Panc1 (cell line): ENCODE data around the gene SLC66A2. TPM values are rescaled to one million over a fixed set of nuclear protein-coding genes. Genes with fewer than 3 reads are reported as not detected.

Experiments
- ATAC-seq: fragments of 200-7000 bp; cut with Tn5 transposase; 2 replicates; pipeline ENCODE4 v1.9.1; 2020; ENCODE audit warnings: mild to moderate bottlenecking, moderate library complexity
- BruUV-seq: library from RNA; stranded (reverse); fragments of 400-500 nt; replicated peaks from 2 replicates; lab custom pipeline; 2021; lab: Mats Ljungman, UMichigan
- CTCF ChIA-PET: fragments of 300-600 bp; sonication (Branson Sonifier 250); formaldehyde crosslinking; loops from one replicate; lab custom pipeline; 2022; ENCODE audit warnings: antibody characterized with exemption; lab: Charles Lee
- POLR2A ChIA-PET: fragments of 300-600 bp; sonication (Branson Sonifier 250); formaldehyde crosslinking; loops from one replicate; lab custom pipeline; 2022; ENCODE audit warnings: antibody characterized with exemption; lab: Charles Lee
- DNase-seq: peaks from one replicate; pipeline ENCODE4 v3.0.0-alpha.2; 2010; ENCODE audit warnings: low read depth, low spot score
- H3K27ac ChIP-seq: 2 replicates; pipeline ENCODE4 v1.5.1; 2011; ENCODE audit warnings: mild to moderate bottlenecking, low read length, inconsistent platforms
- H3K27me3 ChIP-seq: fragments of 200-500 bp; sonication (Bioruptor generic); 2 replicates; pipeline ENCODE4 v1.6.0; 2014; ENCODE audit warnings: low read length, inconsistent platforms; ENCODE audit not compliant: control insufficient read depth, insufficient read depth
- H3K36me3 ChIP-seq: fragments of 200-500 bp; sonication (Bioruptor generic); 2 replicates; pipeline ENCODE4 v1.5.1; 2014; ENCODE audit warnings: inconsistent platforms, mild to moderate bottlenecking, low read length, moderate library complexity; ENCODE audit not compliant: control insufficient read depth, insufficient read depth
- H3K4me1 ChIP-seq: 2 replicates; pipeline ENCODE4 v1.5.1; 2011; ENCODE audit warnings: inconsistent platforms, mild to moderate bottlenecking, low read length, moderate library complexity; ENCODE audit not compliant: control insufficient read depth, insufficient read depth
- H3K4me3 ChIP-seq, 2 experiments: 2 replicates each; pipeline ENCODE4 v1.5.1; 2011 to 2012; ENCODE audit warnings: low read depth in 2 of 2, low read length in 2 of 2, mild to moderate bottlenecking in 2 of 2, inconsistent platforms in 1 of 2, moderate library complexity in 1 of 2
- H3K9me3 ChIP-seq: fragments of 200-500 bp; sonication (Bioruptor generic); 2 replicates; pipeline ENCODE4 v1.5.1; 2014; ENCODE audit warnings: low read depth, mild to moderate bottlenecking, inconsistent platforms, low read length, moderate library complexity; ENCODE audit not compliant: control insufficient read depth, insufficient read depth
- POLR2AphosphoS5 ChIP-seq: IDR thresholded peaks from 2 replicates; pipeline ENCODE4 v1.6.1; 2012; ENCODE audit warnings: mild to moderate bottlenecking, low read depth, low read length, moderate library complexity
- SIN3A ChIP-seq: IDR thresholded peaks from 2 replicates; pipeline ENCODE4 v1.6.1; 2012; ENCODE audit warnings: low read depth, mild to moderate bottlenecking, low read length, moderate library complexity, borderline replicate concordance; ENCODE audit not compliant: insufficient read depth
- TCF7L2 ChIP-seq: IDR thresholded peaks from 2 replicates; pipeline ENCODE4 v1.6.1; 2011; ENCODE audit warnings: mild to moderate bottlenecking, low read depth, low read length, inconsistent platforms
- in situ Hi-C: cut with HindIII; loops from 2 replicates; pipeline ENCODE4 v1.10.0; 2016; ENCODE audit warnings: low sequenced_read_pairs, low pct_unique_long_range_greater_than_20kb
- intact Hi-C: fragments of 100-400 bp; cut with micrococcal nuclease; formaldehyde crosslinking; loops from one replicate; pipeline ENCODE4 v1.10.0; 2022; ENCODE audit not compliant: unreplicated experiment
- total RNA-seq: library from RNA; stranded (reverse); gene quantifications from one replicate; pipeline ENCODE4 v1.2.1, GENCODE V29; 2021; ENCODE audit not compliant: unreplicated experiment
- TF ChIP-seq, protein P1 (sequence below): fragments of 450-650 bp; IDR thresholded peaks from 2 replicates; pipeline ENCODE4 v1.5.1; 2017; ENCODE audit warnings: mild to moderate bottlenecking
- TF ChIP-seq, protein P2 (sequence below), 2 experiments: IDR thresholded peaks; 2 replicates each; pipeline ENCODE4 v1.6.1; 2011 to 2012; ENCODE audit warnings: low read depth in 2 of 2, control low read depth in 1 of 2, low read length in 1 of 2, mild to moderate bottlenecking in 1 of 2, moderate library complexity in 1 of 2; ENCODE audit not compliant: insufficient read depth in 1 of 2

Gene SLC66A2
- total RNA-seq, 1 experiment from 2014 or later, result 92.5 TPM

DNA sequence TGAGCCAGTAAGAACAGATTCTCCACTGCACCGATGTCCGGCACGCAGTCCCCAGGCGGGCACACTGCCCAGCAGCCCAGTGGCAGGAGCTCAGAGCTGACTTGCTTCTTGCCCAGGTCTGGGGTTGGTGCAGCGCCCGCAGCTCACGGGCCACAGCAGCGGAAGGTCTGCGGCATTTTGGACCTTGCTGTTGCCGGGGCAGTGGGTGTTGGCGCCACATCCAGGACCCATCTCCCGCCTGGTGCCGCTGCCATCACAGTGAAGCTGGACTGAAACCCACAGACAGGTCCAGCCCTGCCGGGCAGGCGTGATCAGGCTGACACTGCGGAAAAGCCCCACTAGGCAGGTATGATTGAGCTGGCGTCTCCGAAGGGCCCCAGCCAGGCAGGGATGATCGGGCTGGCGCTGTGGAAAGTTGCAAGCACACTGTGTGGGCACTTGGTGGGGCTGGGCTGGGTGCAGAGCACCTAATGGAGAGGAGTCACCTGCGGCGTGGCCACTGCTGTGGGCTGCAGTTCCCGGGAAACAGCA lies 75.5 kb downstream of the SLC66A2 start:
- ATAC-seq, result no peak
- no peak overlapping the region for H3K27ac ChIP-seq
- H3K27me3 ChIP-seq, result peaks cover 2% of the 10 kb centered on the region; the same call in 1 of the 2 replicates
- POLR2A ChIA-PET, result interaction anchor here (0.6 kb wide), 1 partner anchor 1591 kb away, joined by 5 read pairs; no protein-coding TSS in a partner anchor
- no peak overlapping the region for H3K4me3 ChIP-seq
- H3K36me3 ChIP-seq, result no peaks in the 10 kb centered on the region
- CTCF ChIA-PET, result no interaction called here
- TF ChIP-seq TCF7L2 (no peak), SIN3A (no peak), POLR2AphosphoS5 (no peak)
- TF ChIP-seq, protein P1, sequence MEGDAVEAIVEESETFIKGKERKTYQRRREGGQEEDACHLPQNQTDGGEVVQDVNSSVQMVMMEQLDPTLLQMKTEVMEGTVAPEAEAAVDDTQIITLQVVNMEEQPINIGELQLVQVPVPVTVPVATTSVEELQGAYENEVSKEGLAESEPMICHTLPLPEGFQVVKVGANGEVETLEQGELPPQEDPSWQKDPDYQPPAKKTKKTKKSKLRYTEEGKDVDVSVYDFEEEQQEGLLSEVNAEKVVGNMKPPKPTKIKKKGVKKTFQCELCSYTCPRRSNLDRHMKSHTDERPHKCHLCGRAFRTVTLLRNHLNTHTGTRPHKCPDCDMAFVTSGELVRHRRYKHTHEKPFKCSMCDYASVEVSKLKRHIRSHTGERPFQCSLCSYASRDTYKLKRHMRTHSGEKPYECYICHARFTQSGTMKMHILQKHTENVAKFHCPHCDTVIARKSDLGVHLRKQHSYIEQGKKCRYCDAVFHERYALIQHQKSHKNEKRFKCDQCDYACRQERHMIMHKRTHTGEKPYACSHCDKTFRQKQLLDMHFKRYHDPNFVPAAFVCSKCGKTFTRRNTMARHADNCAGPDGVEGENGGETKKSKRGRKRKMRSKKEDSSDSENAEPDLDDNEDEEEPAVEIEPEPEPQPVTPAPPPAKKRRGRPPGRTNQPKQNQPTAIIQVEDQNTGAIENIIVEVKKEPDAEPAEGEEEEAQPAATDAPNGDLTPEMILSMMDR, result no peak
- TF ChIP-seq, protein P2, sequence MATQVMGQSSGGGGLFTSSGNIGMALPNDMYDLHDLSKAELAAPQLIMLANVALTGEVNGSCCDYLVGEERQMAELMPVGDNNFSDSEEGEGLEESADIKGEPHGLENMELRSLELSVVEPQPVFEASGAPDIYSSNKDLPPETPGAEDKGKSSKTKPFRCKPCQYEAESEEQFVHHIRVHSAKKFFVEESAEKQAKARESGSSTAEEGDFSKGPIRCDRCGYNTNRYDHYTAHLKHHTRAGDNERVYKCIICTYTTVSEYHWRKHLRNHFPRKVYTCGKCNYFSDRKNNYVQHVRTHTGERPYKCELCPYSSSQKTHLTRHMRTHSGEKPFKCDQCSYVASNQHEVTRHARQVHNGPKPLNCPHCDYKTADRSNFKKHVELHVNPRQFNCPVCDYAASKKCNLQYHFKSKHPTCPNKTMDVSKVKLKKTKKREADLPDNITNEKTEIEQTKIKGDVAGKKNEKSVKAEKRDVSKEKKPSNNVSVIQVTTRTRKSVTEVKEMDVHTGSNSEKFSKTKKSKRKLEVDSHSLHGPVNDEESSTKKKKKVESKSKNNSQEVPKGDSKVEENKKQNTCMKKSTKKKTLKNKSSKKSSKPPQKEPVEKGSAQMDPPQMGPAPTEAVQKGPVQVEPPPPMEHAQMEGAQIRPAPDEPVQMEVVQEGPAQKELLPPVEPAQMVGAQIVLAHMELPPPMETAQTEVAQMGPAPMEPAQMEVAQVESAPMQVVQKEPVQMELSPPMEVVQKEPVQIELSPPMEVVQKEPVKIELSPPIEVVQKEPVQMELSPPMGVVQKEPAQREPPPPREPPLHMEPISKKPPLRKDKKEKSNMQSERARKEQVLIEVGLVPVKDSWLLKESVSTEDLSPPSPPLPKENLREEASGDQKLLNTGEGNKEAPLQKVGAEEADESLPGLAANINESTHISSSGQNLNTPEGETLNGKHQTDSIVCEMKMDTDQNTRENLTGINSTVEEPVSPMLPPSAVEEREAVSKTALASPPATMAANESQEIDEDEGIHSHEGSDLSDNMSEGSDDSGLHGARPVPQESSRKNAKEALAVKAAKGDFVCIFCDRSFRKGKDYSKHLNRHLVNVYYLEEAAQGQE (IDR thresholded peaks at IDR 0.05; ENCODE audit: insufficient read depth in 1 of 2, low read depth in 2 of 2, low read length in 1 of 2), result no peak
- H3K9me3 ChIP-seq, result no peaks in the 10 kb centered on the region
- BruUV-seq, result no TSS peak
- DNase-seq, result no peak
- intact Hi-C loops (no loop called here), in situ Hi-C loops (no loop called here)
- 0 out of 2 replicates have a peak, but pooled peaks cover 4% of the 10 kb centered on the region for H3K4me1 ChIP-seq

DNA sequence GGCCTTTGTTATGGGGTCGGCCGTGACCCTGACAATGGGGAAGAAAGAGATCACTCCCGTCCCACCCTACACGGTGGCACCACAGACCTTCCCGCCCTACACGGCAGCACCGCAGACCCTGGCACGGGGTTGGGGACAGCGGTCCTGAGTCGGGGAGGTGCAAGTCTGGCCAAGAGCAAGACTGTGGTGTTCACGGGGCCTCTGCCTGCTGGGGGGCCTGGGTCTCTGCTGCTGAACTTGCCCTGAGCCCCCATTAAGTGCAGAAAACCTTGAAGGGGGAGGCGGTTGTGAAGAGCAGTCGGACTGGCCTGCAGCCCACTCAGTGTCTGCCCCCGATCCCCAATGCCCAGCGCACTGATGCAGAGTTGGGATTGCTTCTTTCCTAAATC lies 75.9 kb downstream of the SLC66A2 start:
- Histone ChIP-seq H3K27ac (no peak overlapping the region), H3K9me3 (no peaks in the 10 kb centered on the region), H3K4me3 (no peak overlapping the region), H3K4me1 (0 out of 2 replicates have a peak, but pooled peaks cover 4% of the 10 kb centered on the region), H3K36me3 (no peaks in the 10 kb centered on the region), H3K27me3 (peaks cover 2% of the 10 kb centered on the region; the same call in 1 of the 2 replicates)
- TF ChIP-seq, protein P1, result no peak
- TF ChIP-seq TCF7L2 (no peak), SIN3A (no peak), POLR2AphosphoS5 (no peak)
- TF ChIP-seq, protein P2 (IDR thresholded peaks at IDR 0.05; ENCODE audit: insufficient read depth in 1 of 2, low read depth in 2 of 2, low read length in 1 of 2), result no peak
- no peak for ATAC-seq
- BruUV-seq, result no TSS peak
- DNase-seq, result no peak
- in situ Hi-C loops (no loop called here), intact Hi-C loops (no loop called here)
- POLR2A ChIA-PET, result interaction anchor here (0.6 kb wide), 1 partner anchor 1590 kb away, joined by 5 read pairs; no protein-coding TSS in a partner anchor
- CTCF ChIA-PET, result no interaction called here
